Activated CD4-positive, alpha-beta T cell treated with anti-CD3 and anti-CD28 coated beads, Interleukin-2, Interleukin-4, amounts not matched to agents 100 ng/mL and 50 ng/mL, durations not matched to agents 16 hours and 8 hours (primary cell): ENCODE data around the gene INHBA.
A peak's percentile ranks its signal among the peaks of the same experiment; 100 is the strongest.

ENCODE experiments used
- DNase-seq: peaks from one replicate; pipeline ENCODE4 v3.0.0-alpha.2; 2020; ENCODE audit warnings: low spot score

INHBA gene

GRCh38 chr7:41702635-41703371 is at the start of gene INHBA:
TSS of gene INHBA (minus strand) at chr7:41703090. CDS start at chr7:41700374, 2,716 bp downstream.
- DNase-seq: no peak

- no peak for DNase-seq
Observed at GRCh38 chr7:41752615-41753014, 49.7 kb upstream of the INHBA start.

GRCh38 chr7:41750661-41751540 is 48.0 kb upstream of the INHBA start:
- no peak for DNase-seq

- no peak for DNase-seq
Observed at GRCh38 chr7:41747961-41748360, 45.1 kb upstream of the INHBA start.

GRCh38 chr7:41745451-41745850 is 42.6 kb upstream of the INHBA start:
- no peak for DNase-seq

- DNase-seq: no peak
Observed at GRCh38 chr7:41744161-41744560, 41.3 kb upstream of the INHBA start.

GRCh38 chr7:41742401-41743020 is 39.6 kb upstream of the INHBA start:
- no peak for DNase-seq

GRCh38 chr7:41738806-41739205 is 35.9 kb upstream of the INHBA start:
- DNase-seq: no peak

- no peak for DNase-seq
Observed at GRCh38 chr7:41738336-41738735, 35.4 kb upstream of the INHBA start.

- DNase-seq: no peak
Observed at GRCh38 chr7:41735206-41735605, 32.3 kb upstream of the INHBA start.

GRCh38 chr7:41732843-41733306 is 30.0 kb upstream of the INHBA start:
- no peak for DNase-seq

- DNase-seq: no peak
Observed at GRCh38 chr7:41732436-41732785, 29.5 kb upstream of the INHBA start.

GRCh38 chr7:41731493-41732435 is 28.9 kb upstream of the INHBA start:
- DNase-seq: peak; percentile 47

- no peak for DNase-seq
Observed at GRCh38 chr7:41730668-41731067, 27.8 kb upstream of the INHBA start.

- no peak for DNase-seq
Observed at GRCh38 chr7:41730161-41730560, 27.3 kb upstream of the INHBA start.

GRCh38 chr7:41729059-41729458 is 26.2 kb upstream of the INHBA start:
- DNase-seq: no peak

- DNase-seq: no peak
Observed at GRCh38 chr7:41725013-41725412, 22.1 kb upstream of the INHBA start.

GRCh38 chr7:41720886-41721285 is 18.0 kb upstream of the INHBA start:
- DNase-seq: no peak

- no peak for DNase-seq
Observed at GRCh38 chr7:41720046-41720445, 17.2 kb upstream of the INHBA start.

- no peak for DNase-seq
Observed at GRCh38 chr7:41716691-41717090, 13.8 kb upstream of the INHBA start.

- DNase-seq: no peak
Observed at GRCh38 chr7:41715000-41715399, 12.1 kb upstream of the INHBA start.
